ENCODE measurements around the gene TAPBPL. TPM values are rescaled to one million over a fixed set of nuclear protein-coding genes. Genes with fewer than 3 reads are reported as not detected.
"Not testable (repeated sequence)": the region's sequence is repeated elsewhere in the genome, so short reads cannot be mapped to it uniquely, and the experiment has no call there.

TAPBPL gene
- polyA plus RNA-seq, 3 donors = 89.3 to 145 (median 91.8) TPM

GRCh38 chr12:6476489-6476888 is 24.6 kb downstream of the TAPBPL start:
- Histone ChIP-seq H3K9ac (ENCODE audit: insufficient read depth, low read length, poor library complexity, severe bottlenecking) (no peak overlapping the region), H3K4me1 (ENCODE audit: control insufficient read depth in 1 of 2, insufficient read depth in 2 of 2, low read length in 2 of 2) (peaks cover under 1 to 6% of the 10 kb centered on the region in 2 donors), H3K79me2 (ENCODE audit: insufficient read depth, low read length) (no peaks in the 10 kb centered on the region), H3K4me2 (replicated peaks; ENCODE audit: extremely low read depth, low read length, poor library complexity, severe bottlenecking) (no peak overlapping the region), H2AFZ (ENCODE audit: insufficient read depth, low read depth, low read length, poor library complexity, severe bottlenecking) (no peak overlapping the region), H3K27me3 (ENCODE audit: control insufficient read depth in 2 of 2, insufficient read depth in 2 of 2, low read length in 2 of 2) (no peaks in the 10 kb centered on the region), H3K27ac (ENCODE audit: low read depth in 1 of 2, low read length in 2 of 2) (no peak overlapping the region), H3K36me3 (replicated peaks in 1 of 2; ENCODE audit: control insufficient read depth in 1 of 2, insufficient read depth in 2 of 2, low read length in 2 of 2) (no peaks in the 10 kb centered on the region), H3K4me3 (replicated peaks in 1 of 3; ENCODE audit: low read depth in 2 of 3, low read length in 3 of 3) (no peak overlapping the region), H3K9me3 (replicated peaks in 1 of 2; ENCODE audit: control insufficient read depth in 1 of 2, insufficient read depth in 1 of 2, low read length in 2 of 2) (no peaks in the 10 kb centered on the region), H4K20me1 (ENCODE audit: insufficient read depth, low read length) (no peaks in the 10 kb centered on the region)
- intact Hi-C loops (cut with micrococcal nuclease) = no loop called here
- H3K27me3 Mint-ChIP-seq (ENCODE audit: low read depth in 3 of 3) = peaks cover 0 to 2% (median 1%) of the 10 kb centered on the region in 3 donors
- peaks cover 7% of the 10 kb centered on the region for H3K4me1 Mint-ChIP-seq
- no CpG with 5 or more reads among the region's 3 CpGs for WGBS (ENCODE audit: insufficient coverage)
- no peaks in the 10 kb centered on the region for H3K36me3 Mint-ChIP-seq
- DNase-seq = no peak
- H3K4me3 Mint-ChIP-seq = no peak overlapping the region
- TF ChIP-seq CTCF (IDR thresholded peaks at IDR 0.05) = no peak
- H3K9me3 Mint-ChIP-seq = no peaks in the 10 kb centered on the region
- H3K27ac Mint-ChIP-seq = no peak overlapping the region

GRCh38 chr12:6477601-6478377 is 25.9 kb downstream of the TAPBPL start:
- H3K27me3 Mint-ChIP-seq (ENCODE audit: low read depth in 3 of 3); H3K27me3 ChIP-seq (ENCODE audit: control insufficient read depth in 2 of 2, insufficient read depth in 2 of 2, low read length in 2 of 2); H3K36me3 ChIP-seq (replicated peaks in 1 of 2; ENCODE audit: control insufficient read depth in 1 of 2, insufficient read depth in 2 of 2, low read length in 2 of 2); H3K4me1 ChIP-seq (ENCODE audit: control insufficient read depth in 1 of 2, insufficient read depth in 2 of 2, low read length in 2 of 2); H3K79me2 ChIP-seq (ENCODE audit: insufficient read depth, low read length); H3K4me2 ChIP-seq (replicated peaks; ENCODE audit: extremely low read depth, low read length, poor library complexity, severe bottlenecking); H3K27ac Mint-ChIP-seq; H3K9ac ChIP-seq (ENCODE audit: insufficient read depth, low read length, poor library complexity, severe bottlenecking); DNase-seq; H4K20me1 ChIP-seq (ENCODE audit: insufficient read depth, low read length); H2AFZ ChIP-seq (ENCODE audit: insufficient read depth, low read depth, low read length, poor library complexity, severe bottlenecking); H3K4me3 ChIP-seq (replicated peaks in 1 of 3; ENCODE audit: low read depth in 2 of 3, low read length in 3 of 3); intact Hi-C loops (cut with micrococcal nuclease); H3K4me1 Mint-ChIP-seq; H3K27ac ChIP-seq (ENCODE audit: low read depth in 1 of 2, low read length in 2 of 2); H3K4me3 Mint-ChIP-seq; H3K36me3 Mint-ChIP-seq; H3K9me3 Mint-ChIP-seq; H3K9me3 ChIP-seq (replicated peaks in 1 of 2; ENCODE audit: control insufficient read depth in 1 of 2, insufficient read depth in 1 of 2, low read length in 2 of 2): not testable (repeated sequence)
- 96% methylated on average over 20 of the region's 37 CpGs for whole genome bisulfite sequencing (ENCODE audit: insufficient coverage)
